Midbrain (tissue), 1 donor: ENCODE measurements around the gene TMEM37.

Experiments used
- DNase-seq: peaks from one replicate; lab custom pipeline; 2025; lab: John Stamatoyannopoulos, UW

Gene TMEM37

DNA sequence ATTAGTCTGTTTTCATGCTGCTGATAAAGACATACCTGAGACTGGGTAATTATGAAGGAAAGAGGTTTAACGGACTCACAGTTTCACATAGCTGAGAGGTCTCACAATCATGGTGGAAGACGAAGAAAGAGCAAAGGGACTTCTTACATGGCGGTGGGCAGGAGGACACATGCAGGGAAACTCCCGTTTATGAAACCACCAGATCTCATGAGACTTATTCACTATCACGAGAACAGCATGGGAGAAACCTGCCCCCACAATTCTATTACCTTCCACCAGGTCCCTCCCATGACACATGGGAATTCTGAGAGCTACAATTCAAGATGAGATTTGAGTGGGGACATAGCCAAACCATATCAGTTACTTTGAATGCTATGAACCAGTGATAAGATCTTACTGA, 48.5 kb downstream of the TMEM37 start:
- no peak for DNase-seq

DNA sequence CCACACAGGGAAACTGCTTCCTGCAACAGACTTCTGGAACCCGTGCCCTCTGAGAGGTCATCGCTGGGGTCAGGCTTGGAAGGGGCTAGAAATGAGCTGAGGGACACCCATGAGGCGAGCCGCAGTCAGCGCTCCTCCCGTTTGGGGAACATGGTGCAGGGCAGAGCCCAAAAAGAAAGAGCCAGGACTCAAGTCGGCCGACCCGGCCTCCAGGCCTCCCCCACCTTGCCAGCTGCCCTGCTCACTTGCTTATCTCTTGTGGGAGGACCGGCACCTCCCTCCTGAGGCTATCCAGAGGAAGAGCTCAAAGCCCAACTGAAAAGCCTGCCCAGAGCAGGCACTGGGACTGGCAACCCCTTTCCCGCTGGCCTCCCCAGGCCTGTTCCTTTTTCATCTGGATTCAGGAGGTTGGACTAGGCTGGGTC, 49.1 kb downstream of the TMEM37 start:
- DNase-seq = no peak

DNA sequence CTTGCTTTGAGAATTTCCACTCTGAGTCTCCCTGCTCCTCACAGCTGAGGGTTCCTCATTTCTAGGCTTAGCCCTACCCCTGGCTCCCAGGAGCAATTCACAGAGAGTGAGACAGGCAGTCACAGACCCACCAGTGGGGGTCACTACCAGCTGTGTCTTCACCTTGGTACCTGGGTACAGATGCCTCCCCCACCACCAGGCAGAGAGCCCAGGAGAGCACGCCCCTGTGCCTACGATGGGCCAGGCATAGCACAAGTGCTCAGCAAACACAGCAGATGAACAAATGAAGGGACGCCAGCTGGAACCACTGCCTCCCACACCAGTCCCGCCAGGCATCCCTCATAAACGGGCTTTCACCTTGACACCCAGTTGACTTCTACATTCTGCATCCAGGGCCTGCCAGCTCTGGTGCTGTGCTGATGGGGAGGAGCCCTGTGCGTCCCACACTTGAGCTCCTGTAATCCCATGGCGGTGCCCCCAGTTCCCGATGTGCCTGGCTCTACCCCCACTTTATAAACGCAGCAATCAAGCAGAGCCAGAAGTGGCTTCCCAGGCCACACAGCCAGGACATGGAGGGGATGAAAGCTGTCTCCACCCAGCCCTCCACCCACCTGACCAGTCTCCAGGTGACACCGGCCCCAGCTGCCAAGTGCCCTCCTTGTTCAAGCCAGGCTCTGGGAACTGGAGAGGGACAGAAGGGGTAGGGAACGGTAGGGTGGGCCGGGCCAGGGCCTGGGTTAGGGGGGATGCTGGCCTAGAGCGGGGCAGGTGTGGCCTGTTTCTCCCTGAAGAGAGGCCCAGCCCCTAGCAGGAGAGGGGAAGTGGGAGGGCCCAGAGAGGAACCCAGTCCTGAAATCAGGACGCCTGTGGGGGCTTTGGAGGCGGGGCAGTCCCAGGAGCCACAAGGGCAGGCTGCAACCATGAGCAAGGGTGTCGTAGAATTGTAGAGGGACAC, 50.1 kb downstream of the TMEM37 start:
- no peak for DNase-seq

DNA sequence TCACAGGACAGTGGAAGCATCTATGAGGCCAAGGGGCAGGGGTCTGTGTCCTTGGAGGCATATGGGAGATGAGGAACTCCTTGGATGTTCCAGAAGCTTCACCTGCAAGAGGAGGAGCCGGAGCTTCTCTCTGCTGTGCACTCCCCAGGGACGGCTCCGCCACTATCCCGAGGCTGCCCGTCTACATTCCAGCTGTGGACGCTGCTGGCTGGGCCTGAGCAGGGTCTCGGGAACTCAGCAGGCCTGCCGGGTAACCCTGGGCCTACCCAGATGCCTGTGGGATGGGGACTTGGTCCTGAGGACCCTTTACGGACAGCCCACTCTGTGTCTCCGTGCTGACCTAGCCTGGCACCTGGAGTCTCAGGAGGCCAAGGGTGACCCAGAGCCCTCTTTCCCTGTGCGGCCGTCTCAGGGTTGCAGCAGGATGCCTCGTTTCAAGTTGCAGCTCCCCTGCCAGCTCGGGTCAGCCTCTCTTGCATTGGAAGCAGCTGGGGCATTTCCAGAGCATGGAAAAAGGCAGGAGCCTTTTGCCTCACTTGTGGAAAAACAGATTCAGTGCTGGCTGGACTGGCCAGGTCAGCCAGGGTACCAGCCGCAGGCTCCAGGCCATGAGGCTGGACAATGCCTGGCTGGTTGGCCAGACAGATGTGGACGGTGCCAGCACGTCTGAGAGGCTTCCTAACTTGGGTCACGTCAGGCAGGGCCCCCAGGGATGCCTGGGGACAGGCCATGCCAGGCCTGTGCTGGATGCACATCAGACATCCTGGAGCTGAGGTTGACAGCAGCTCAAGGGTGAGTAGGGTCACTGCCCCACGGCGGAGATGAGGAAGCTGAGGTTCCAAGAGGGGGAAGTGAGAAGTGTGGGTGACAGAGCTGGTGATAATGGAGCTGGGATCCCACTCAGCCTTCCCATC, 51.1 kb downstream of the TMEM37 start:
- DNase-seq = no peak

DNA sequence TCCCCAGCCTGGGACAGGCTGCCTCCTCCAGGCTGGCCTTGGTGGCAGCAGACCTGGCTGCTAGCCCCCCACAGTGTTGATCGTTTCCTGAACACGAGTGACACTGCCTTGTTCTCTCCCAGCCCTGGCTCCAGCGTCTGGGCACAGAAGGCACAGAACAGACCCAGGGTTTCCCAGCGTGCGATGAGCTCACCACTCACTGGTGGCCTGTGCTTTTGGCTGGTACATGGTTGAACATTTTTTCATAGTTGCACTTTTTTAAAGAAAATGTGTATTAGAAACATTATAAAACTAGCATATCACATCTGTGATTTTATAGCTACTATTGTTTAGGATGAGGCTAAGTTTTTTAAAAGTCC, 51.7 kb downstream of the TMEM37 start:
- DNase-seq = no peak

DNA sequence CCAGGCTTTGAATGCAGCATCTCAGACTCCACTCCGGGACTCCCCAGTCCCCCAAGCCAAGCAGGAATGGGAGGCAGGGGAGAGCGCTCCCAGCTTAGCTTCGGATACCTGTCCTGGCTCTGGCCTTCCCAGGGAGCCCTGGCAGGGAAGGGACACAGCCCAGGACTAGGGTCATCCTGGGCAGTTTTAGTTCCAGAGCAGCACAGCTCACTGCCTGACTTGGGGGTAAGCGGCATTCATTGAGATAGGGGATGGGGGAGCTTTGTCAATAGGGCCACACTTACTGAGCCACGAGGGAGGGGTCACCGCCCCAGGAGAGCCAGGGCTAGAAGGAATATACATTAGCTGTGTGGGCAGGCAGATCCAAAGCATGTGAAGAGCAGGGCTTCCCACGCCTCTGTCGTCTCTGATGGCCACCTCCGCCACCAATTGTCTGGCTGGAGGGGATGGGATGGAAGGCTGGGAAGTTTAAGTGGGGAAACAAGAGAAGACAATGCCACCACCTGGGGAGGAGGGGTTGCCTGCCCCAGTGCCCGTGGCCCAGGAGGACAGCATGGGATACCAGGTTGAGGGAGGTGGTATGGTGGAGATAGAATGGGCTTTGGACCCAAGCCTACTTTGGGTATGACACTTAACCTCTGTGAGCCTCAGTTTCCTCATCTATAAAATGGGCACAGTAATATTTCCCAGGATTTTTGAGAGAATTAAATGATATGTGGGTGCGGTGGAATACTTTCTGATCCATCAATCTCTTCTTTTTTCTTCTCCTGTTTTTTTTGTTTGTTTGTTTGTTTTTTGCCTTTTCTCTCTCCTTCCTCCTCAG, 52.5 kb downstream of the TMEM37 start:
- DNase-seq = no peak

DNA sequence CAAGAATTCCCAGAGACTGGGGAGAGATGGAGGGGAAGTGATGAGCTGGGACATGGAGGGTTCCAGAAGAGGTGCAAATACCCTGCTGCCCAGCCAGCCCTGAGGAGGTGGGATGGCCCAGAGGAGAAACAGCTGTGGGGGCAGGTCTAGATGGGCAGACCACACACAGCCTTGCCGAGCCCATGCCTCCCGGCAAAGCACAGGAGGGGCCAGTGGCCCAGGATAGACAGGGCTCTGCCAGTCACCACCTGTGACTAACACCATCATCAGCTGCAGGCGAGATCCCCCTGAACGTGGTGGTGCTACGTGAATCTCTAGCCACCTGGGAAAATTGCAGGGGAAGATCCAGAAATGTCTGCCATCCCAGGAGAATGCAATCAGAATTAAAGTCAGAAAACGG, 53.2 kb downstream of the TMEM37 start:
- no peak for DNase-seq

DNA sequence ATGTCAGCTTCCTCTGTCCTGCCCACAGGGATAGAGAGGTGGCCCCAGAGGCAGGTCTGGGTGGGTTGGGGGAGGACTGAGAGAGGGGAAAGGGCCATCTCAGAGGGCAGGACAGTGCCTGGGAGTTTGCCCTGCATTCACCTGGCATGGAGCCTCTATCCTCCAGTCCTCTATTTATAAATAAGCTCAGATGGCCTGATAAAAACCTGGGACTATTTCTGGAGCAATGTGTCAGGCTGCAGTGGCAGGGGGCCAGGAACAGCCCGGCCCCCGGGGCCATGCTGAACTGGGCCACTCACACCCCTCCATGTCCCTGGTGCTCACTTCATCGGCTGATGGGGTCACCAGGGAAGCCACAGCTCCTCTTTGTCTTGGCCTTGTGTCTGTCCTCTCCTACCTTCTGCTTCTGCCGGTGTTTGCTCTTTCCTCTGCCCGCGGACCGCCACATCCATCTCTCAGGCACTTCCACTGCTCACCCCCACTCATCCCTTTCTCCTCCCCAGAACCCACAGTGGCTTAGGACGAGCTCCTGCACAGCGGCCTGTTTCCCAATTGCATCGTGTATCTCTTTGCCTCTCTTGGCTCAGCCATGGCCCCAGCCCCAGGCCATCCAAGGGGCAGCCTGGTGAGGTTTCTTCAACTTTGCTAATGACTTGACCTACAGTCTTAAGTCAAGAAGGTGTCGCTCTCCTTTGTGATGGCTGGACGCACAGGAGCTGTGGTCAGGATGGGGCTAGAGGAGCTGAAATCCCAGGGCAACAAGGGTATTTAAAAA, 53.9 kb downstream of the TMEM37 start:
- no peak for DNase-seq

DNA sequence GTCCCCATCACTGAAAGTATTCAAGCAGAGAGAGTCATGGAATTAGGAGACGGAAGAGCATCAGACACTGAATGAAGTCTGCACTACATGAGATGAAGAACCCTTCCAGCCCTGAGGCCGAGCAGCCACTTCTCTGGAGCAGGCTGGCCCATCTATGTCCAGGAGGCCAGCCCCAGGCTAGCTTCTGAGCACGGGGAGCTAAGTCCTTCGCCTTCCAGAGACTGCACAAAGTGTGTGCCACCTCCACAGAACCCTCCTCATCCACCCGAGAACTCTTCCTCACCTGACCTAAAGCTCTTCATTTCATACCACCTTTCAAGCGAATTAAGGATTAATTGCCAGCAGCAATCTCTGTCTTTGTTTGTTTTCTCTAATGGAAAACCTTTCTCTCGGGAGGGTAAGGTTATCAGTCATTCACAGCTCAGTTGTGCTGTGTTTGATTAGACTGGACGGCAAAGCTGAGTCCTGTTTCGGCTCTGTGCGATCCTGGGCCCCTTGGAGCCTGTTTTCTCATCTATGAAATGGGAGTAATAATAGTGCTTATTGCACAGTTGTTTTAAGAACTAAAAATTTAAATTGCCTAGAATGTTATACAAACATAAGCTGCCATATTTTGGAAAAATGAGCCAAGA, 54.7 kb downstream of the TMEM37 start:
- no peak for DNase-seq

DNA sequence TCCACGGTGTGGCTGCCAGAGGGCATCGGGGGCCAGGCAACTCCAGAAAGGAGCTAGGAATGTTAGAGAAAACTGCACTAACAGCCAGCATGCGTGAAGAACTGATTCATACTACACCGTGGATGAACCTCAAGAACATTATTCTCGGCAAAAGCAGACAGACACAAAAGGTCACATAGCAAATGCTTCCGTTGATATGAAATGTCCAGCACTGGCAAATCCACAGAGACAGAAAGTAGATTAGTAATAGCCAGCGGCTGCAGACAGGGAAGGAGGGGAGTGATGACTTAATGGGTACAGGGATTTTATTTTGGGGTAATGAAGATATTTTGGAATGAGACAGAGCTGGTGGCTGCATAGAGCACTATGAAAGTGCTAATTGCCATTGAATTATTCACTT, 55.2 kb downstream of the TMEM37 start:
- DNase-seq = no peak

DNA sequence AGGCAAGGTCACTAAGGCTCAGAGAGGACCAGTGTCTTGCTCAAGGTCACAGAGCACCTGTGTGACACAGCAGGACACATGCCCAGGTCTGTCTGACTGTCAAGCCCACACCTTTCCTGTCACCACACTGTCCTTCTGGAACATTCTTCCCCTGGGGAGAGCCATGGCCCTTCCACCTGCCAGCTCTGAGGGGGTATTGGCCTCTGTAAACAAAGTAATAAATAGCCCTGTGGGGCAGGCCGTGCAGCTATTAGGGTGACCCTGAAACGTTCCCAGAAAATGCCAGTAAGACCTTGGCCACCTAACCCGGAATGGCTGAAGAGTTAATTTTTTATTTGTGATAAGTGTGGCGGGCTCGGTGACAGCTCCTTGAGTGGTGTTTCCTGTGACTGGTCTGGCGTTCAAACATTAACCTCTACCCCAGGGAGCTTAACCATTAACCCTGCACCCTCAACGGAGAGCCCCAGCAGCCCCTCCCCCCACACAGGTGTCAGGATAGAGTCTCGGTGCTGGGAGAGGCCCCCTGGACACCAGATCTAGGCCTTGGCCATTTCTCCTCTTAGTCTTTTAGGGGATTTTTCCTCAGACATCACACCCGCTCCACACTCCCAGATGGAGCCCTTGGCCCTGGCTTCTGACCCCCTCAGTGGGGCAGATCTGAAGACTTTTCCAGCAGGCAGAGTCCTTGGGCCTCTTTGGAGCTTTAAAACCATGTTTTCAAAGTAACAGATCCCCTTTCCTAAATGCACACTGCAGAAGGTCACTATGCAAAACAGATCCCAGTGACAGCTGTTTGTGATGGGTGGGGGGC, 56.0 kb downstream of the TMEM37 start:
- no peak for DNase-seq
